GM18873 (cell line): ENCODE measurements around the gene ITIH4.
"Not testable (repeated sequence)": the region's sequence is repeated elsewhere in the genome, so short reads cannot be mapped to it uniquely, and the experiment has no call there.

Source experiments
- ATAC-seq: cut with Tn5 transposase; IDR thresholded peaks from one replicate; pipeline ENCODE4 v1.9.1; 2021; ENCODE audit warnings: mild to moderate bottlenecking, moderate library complexity, moderate number of reproducible peaks; ENCODE audit not compliant: unreplicated experiment, low FRiP score

The ITIH4 gene

DNA sequence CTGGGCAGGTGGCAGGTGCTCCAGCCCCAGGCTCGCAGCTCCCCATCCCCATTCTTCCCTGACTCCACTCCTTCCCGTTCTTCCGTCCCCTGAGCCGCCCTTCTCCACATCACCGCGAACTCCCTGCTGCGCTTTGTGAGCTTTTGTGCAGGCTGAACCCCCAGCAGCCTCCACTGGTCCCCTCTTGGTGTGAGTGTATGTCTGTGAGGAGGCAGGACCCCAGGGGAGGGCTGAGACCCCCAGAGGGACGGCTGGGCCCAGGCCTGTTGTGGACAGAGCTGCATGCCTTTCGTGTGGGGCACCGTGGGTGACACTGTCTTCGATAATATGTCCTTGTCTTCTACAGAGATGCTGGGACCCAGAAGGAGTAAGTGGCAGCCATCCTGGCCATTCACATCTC, 43.2 kb downstream of the ITIH4 start:
- no peak for ATAC-seq

DNA sequence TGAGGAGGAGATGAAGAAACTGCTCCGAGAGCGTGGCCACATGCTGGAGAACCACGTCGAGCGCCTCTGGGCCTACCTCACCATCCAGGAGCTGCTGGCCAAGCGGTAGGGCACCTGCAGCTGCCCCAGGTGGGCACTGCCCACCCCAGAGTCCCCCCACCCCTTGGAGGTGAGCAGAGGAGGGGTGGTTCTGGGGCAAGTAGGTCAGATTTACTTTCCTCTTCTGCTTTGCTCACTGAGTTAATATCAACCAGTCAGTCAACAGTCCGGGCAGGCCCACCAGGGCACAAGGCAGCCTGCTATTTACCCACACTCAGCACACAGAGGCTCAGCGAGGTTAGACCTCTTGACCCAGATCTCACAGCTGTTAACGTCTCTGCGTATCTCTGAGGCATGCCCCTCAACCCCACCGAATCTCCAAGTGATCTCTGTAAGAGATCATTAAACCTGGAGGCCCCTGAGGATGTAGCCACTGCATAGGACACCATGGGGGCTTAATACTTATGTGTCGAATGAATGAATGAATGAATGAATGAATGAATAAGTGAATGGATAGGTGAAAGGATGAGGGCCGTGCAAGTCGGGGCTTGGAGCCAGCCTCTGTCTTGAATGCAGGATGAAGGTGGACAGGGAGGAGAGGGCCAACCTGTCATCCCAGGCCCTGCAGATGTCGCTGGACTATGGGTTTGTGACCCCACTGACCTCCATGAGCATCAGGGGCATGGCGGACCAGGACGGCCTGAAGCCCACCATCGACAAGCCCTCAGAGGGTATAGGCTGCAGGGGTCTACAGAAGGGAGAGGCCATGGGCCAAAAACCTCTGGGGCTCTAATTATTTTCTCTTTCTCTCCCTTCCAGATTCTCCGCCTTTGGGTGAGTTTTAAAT, 43.9 kb downstream of the ITIH4 start:
- ATAC-seq, result no peak

DNA sequence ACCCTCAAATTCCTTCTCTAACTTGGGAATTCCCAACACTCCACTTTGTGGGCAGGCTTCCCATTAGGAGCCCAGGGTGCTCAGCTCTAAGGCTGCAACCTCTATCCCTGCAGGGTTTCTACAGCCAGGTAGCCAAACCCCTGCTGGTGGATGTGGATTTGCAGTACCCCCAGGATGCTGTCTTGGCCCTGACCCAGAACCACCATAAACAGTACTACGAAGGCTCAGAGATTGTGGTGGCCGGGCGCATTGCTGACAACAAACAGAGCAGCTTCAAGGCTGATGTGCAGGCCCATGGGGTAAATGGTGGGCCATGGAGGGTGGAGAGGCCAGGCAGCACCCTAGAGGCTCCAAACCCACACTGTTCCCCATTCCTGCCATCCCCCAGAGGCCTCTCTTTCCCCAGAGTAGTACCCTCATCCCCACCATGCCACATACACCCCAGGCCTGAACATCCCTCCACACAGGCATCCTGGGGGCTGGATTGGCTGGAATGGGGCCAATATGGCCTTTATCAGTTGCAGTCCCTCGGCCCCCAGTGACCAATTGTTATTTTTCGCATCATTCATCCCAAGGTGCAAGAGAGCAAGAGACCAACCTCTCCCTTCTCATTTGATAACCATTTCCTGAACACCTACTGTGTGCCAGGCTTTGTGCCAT, 45.4 kb downstream of the ITIH4 start:
- ATAC-seq, result no peak

GRCh38 chr3:52784021-52784621, 46.4 kb downstream of the ITIH4 start:
- ATAC-seq, result no peak

DNA sequence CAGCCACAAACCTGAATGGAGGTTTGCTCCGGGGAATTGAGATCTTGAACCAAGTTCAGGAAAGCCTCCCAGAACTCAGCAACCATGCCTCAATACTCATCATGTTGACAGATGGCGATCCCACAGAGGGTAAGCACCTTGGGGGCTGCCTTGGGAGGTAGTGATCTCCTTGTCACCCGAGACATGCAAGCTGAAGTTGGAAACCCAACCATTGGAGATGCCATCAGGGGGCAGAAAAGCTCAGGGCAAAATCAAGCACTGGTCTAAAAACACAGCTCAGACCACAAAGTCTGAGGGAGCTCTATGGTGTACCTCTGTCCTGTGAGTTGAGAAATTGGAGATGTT, 47.3 kb downstream of the ITIH4 start:
- ATAC-seq, result no peak

DNA sequence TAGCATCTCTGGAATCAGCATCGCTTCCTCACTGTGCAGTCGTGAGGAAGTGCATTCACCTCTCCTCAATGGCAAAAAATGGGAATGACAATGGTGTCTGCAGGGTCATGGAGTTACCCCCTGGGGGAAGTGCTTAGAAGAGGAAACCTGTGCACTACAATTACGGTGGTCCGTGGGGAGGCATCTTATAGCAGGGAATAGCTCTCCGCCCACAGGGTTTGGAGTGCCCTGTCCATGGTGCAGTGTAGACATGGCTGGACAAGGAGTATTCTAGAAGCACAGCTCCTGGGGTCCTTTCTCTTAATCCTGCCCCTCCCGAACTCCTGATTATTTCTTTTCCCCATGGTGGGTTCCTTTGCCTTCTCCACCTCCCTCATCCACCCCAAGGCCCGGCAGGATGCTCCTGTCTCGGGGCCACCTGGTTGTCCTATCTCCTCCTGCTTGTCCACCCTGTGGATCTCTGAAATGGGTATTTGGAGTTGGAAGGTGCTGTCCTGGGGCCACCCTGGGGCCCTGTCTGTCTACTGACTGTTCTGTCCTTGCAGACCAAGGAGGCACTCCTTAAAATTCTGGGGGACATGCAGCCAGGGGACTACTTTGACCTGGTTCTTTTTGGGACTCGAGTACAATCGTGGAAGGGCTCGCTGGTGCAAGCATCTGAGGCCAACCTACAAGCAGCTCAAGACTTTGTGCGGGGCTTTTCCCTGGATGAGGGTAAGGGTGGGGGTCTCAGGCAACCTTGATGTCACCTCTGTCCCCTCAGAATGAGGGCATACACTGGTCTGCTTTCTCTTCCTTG, 47.9 kb downstream of the ITIH4 start:
- no peak for ATAC-seq

GRCh38 chr3:52781741-52782140, 48.7 kb downstream of the ITIH4 start:
- no peak for ATAC-seq

DNA sequence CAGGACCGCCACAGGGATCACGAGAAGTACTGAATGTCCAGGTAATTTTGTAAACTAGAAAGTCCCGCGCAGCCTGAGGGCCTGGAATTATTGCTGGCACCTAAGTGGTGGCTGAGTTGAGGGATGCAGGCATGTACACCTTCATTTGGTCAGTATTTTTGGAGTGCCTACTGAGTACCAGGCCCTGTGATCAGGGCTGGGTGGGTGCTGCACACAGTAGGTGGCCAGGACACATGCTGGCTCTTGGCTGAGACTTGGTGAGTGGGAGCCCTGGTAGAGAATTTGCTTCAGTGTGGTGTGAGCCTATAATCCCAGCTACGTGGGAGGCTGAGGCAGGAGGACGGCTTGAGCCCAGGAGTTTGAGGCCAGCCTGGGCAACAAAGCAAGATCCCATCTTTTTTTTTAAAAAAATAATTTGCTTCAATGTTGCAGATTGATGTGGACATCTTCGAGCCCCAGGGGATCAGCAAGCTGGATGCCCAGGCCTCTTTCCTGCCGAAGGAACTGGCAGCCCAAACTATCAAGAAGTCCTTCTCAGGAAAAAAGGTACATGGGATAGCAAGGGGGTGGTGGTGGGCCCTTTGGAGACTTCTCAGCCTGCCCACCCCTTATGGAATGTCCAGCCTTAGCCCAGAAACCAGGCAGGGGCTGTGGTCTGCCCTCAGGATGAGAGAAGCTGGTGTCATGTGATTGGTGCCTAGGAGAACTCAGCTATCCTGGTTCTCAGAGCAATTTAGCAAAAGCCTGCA, 50.5 kb downstream of the ITIH4 start:
- ATAC-seq, result no peak

GRCh38 chr3:52779011-52779836, 51.2 kb downstream of the ITIH4 start:
- no peak for ATAC-seq

- ATAC-seq, result no peak
These were observed 52.3 kb downstream of the ITIH4 start for GRCh38 chr3:52777959-52778805.

GRCh38 chr3:52777127-52777958, 53.1 kb downstream of the ITIH4 start, which contains the start of gene ITIH1:
ITIH1 (plus strand) TSS chr3:52777599; CDS start chr3:52777616, 17 bp downstream.
- ATAC-seq, result no peak

GRCh38 chr3:52776486-52776885, 54.0 kb downstream of the ITIH4 start:
- not testable (repeated sequence) for ATAC-seq

GRCh38 chr3:52775877-52776276, 54.6 kb downstream of the ITIH4 start:
- no peak for ATAC-seq

GRCh38 chr3:52774901-52775864, 55.3 kb downstream of the ITIH4 start:
- ATAC-seq, result no peak

- ATAC-seq, result no peak
These were observed 56.3 kb downstream of the ITIH4 start for GRCh38 chr3:52774066-52774713.
